Middle frontal gyrus (tissue), 1 donor: Measurements from ENCODE around the gene XKR8.

Experiments
- DNase-seq: peaks from one replicate; pipeline ENCODE4 v3.0.0-alpha.2; 2015; ENCODE audit warnings: low spot score; ENCODE audit errors: extremely low spot score

XKR8 gene

GRCh38 chr1:27955076-27955475, 4.7 kb upstream of the XKR8 start:
- no peak for DNase-seq

GRCh38 chr1:27956761-27957160, 3.0 kb upstream of the XKR8 start:
- no peak for DNase-seq

- no peak for DNase-seq
Observed at GRCh38 chr1:27957655-27958054, 2.1 kb upstream of the XKR8 start.

GRCh38 chr1:27958513-27958912, 1.3 kb upstream of the XKR8 start:
- DNase-seq, result no peak

- DNase-seq, result no peak
Observed at GRCh38 chr1:27960762-27961645, 1.2 kb downstream of the XKR8 start.

- no peak for DNase-seq
Observed at GRCh38 chr1:27961646-27962221, 2.0 kb downstream of the XKR8 start.

GRCh38 chr1:27963393-27963792, 3.6 kb downstream of the XKR8 start:
- DNase-seq, result no peak

GRCh38 chr1:27966402-27967105, 6.8 kb downstream of the XKR8 start:
- DNase-seq, result no peak

GRCh38 chr1:27967106-27967883, 7.5 kb downstream of the XKR8 start:
- DNase-seq, result no peak

- no peak for DNase-seq
Observed at GRCh38 chr1:27967884-27968466, 8.2 kb downstream of the XKR8 start.

GRCh38 chr1:27968692-27969091, 8.9 kb downstream of the XKR8 start:
- DNase-seq, result no peak

- peak; percentile 27 for DNase-seq
Observed at GRCh38 chr1:27970401-27970800, 10.6 kb downstream of the XKR8 start.

GRCh38 chr1:27971674-27972073, 11.9 kb downstream of the XKR8 start:
- no peak for DNase-seq

GRCh38 chr1:27972141-27972540, 12.4 kb downstream of the XKR8 start:
- no peak for DNase-seq

- no peak for DNase-seq
Observed at GRCh38 chr1:27973771-27974416, 14.1 kb downstream of the XKR8 start.

GRCh38 chr1:27974417-27974781, 14.6 kb downstream of the XKR8 start:
- DNase-seq, result no peak

GRCh38 chr1:27979151-27979858, 19.5 kb downstream of the XKR8 start:
- DNase-seq, result peak; percentile 44

- no peak for DNase-seq
Observed at GRCh38 chr1:27979859-27980201, 20.1 kb downstream of the XKR8 start.

- no peak for DNase-seq
Observed at GRCh38 chr1:27980216-27980845, 20.6 kb downstream of the XKR8 start.

- peak; percentile 27 for DNase-seq
Observed at GRCh38 chr1:27981145-27981544, 21.4 kb downstream of the XKR8 start.
